ENCODE results near the gene TMEM14C.
A peak's percentile ranks its signal among the peaks of the same experiment; 100 is the strongest.
"Not testable (repeated sequence)": the region's sequence is repeated elsewhere in the genome, so short reads cannot be mapped to it uniquely, and the experiment has no call there.

TMEM14C gene

GRCh38 chr6:10720960-10721849, 1.7 kb upstream of the TMEM14C start:
- not testable (repeated sequence) for DNase-seq (ENCODE audit: low spot score)

- no peak for DNase-seq (ENCODE audit: low spot score)
These were observed 860 bp upstream of the TMEM14C start for GRCh38 chr6:10721850-10722569.

- DNase-seq (ENCODE audit: low spot score) = no peak
These were observed 375 bp upstream of the TMEM14C start for GRCh38 chr6:10722570-10722819.

- no peak for DNase-seq (ENCODE audit: low spot score)
These were observed 654 bp downstream of the TMEM14C start for GRCh38 chr6:10723567-10723881.

GRCh38 chr6:10725044-10725443, 2.2 kb downstream of the TMEM14C start:
- no peak for DNase-seq (ENCODE audit: low spot score)

GRCh38 chr6:10725716-10726115, 2.8 kb downstream of the TMEM14C start:
- no peak for DNase-seq (ENCODE audit: low spot score)

GRCh38 chr6:10730254-10730653, 7.4 kb downstream of the TMEM14C start:
- DNase-seq (ENCODE audit: low spot score) = no peak

GRCh38 chr6:10733151-10733715, 10.4 kb downstream of the TMEM14C start:
- no peak for DNase-seq (ENCODE audit: low spot score)

- no peak for DNase-seq (ENCODE audit: low spot score)
These were observed 11.0 kb downstream of the TMEM14C start for GRCh38 chr6:10733863-10734262.

- DNase-seq (ENCODE audit: low spot score) = no peak
These were observed 13.9 kb downstream of the TMEM14C start for GRCh38 chr6:10736731-10737130.

- DNase-seq (ENCODE audit: low spot score) = no peak
These were observed 17.2 kb downstream of the TMEM14C start for GRCh38 chr6:10740061-10740460.

- DNase-seq (ENCODE audit: low spot score) = not testable (repeated sequence)
These were observed 18.8 kb downstream of the TMEM14C start for GRCh38 chr6:10741643-10742042.

- no peak for DNase-seq (ENCODE audit: low spot score)
These were observed 19.4 kb downstream of the TMEM14C start for GRCh38 chr6:10742251-10742650.

- no peak for DNase-seq (ENCODE audit: low spot score)
These were observed 20.6 kb downstream of the TMEM14C start for GRCh38 chr6:10743515-10743914.

GRCh38 chr6:10745116-10745515, 22.2 kb downstream of the TMEM14C start:
- no peak for DNase-seq (ENCODE audit: low spot score)

- DNase-seq (ENCODE audit: low spot score) = no peak
These were observed 24.0 kb downstream of the TMEM14C start for GRCh38 chr6:10746915-10747250.

- DNase-seq (ENCODE audit: low spot score) = peak; percentile 99
These were observed 24.5 kb downstream of the TMEM14C start, which contains the start of gene TMEM14B for GRCh38 chr6:10747251-10747972. TSS of gene TMEM14B (plus strand) at chr6:10747805. CDS start at chr6:10749246, 1,441 bp downstream.

GRCh38 chr6:10749734-10750133, 26.9 kb downstream of the TMEM14C start:
- no peak for DNase-seq (ENCODE audit: low spot score)

- not testable (repeated sequence) for DNase-seq (ENCODE audit: low spot score)
These were observed 27.7 kb downstream of the TMEM14C start for GRCh38 chr6:10750568-10750967.

- DNase-seq (ENCODE audit: low spot score) = not testable (repeated sequence)
These were observed 28.9 kb downstream of the TMEM14C start for GRCh38 chr6:10751757-10752156.

GRCh38 chr6:10756085-10756484, 33.2 kb downstream of the TMEM14C start:
- DNase-seq (ENCODE audit: low spot score) = no peak

- DNase-seq (ENCODE audit: low spot score) = no peak
These were observed 36.5 kb downstream of the TMEM14C start for GRCh38 chr6:10759312-10759839.
